Fibroblast of lung (primary cell): Measurements from ENCODE around the gene UPB1. TPM values are rescaled to one million over a fixed set of nuclear protein-coding genes. Genes with fewer than 3 reads are reported as not detected.

Experiments
- DNase-seq, 2 donors: peaks; one replicate each; pipeline versions ENCODE4 v3.0.0 to v3.0.0-alpha.2; 2010; ENCODE audit warnings: low read depth in 2 of 2
- H2AFZ ChIP-seq: 2 replicates; pipeline ENCODE4 v1.5.1; 2012; ENCODE audit warnings: low read length, control low read depth, inconsistent platforms
- H3K27ac ChIP-seq: 2 replicates; pipeline ENCODE4 v1.5.1; 2011; ENCODE audit warnings: low read length, control low read depth; ENCODE audit not compliant: insufficient read depth
- H3K27me3 ChIP-seq: 2 replicates; pipeline ENCODE4 v1.5.1; 2011; ENCODE audit warnings: mild to moderate bottlenecking, low read length; ENCODE audit not compliant: control insufficient read depth, insufficient read depth
- H3K36me3 ChIP-seq: 2 replicates; pipeline ENCODE4 v1.5.1; 2011; ENCODE audit warnings: low read length; ENCODE audit not compliant: control insufficient read depth, insufficient read depth
- H3K4me1 ChIP-seq: 2 replicates; pipeline ENCODE4 v1.5.1; 2011; ENCODE audit warnings: low read length; ENCODE audit not compliant: control insufficient read depth, insufficient read depth; ENCODE audit errors: extremely low read depth
- H3K4me2 ChIP-seq: 2 replicates; pipeline ENCODE4 v1.5.1; 2011; ENCODE audit warnings: low read length, control low read depth; ENCODE audit not compliant: insufficient read depth; ENCODE audit errors: extremely low read depth
- H3K4me3 ChIP-seq, 4 experiments: fragments of 200-600 bp in 1 of 4; sonication (generic) in 1 of 4; replicated peaks in 1 of 4; 2 replicates each; pipeline ENCODE4 v1.5.1; 2011 to 2016; ENCODE audit warnings: low read length in 4 of 4, low read depth in 3 of 4, mild to moderate bottlenecking in 3 of 4, control low read depth in 2 of 4, inconsistent platforms in 1 of 4, mixed read lengths in 1 of 4; ENCODE audit not compliant: insufficient read depth in 1 of 4; ENCODE audit errors: control extremely low read depth in 1 of 4
- H3K79me2 ChIP-seq: 2 replicates; pipeline ENCODE4 v1.5.1; 2012; ENCODE audit warnings: mild to moderate bottlenecking, low read length, inconsistent platforms; ENCODE audit not compliant: control insufficient read depth, insufficient read depth
- H3K9ac ChIP-seq: 2 replicates; pipeline ENCODE4 v1.5.1; 2011; ENCODE audit warnings: mild to moderate bottlenecking, low read length, control low read depth; ENCODE audit not compliant: insufficient read depth
- H3K9me3 ChIP-seq: 2 replicates; pipeline ENCODE4 v1.5.1; 2012; ENCODE audit warnings: low read depth, low read length; ENCODE audit not compliant: control insufficient read depth, insufficient read depth
- H4K20me1 ChIP-seq: 2 replicates; pipeline ENCODE4 v1.5.1; 2011; ENCODE audit warnings: low read length; ENCODE audit not compliant: control insufficient read depth, insufficient read depth; ENCODE audit errors: extremely low read depth
- EZH2 ChIP-seq: IDR thresholded peaks from 2 replicates; pipeline ENCODE4 v1.5.1; 2012; ENCODE audit warnings: low read length, control low read depth, mild to moderate bottlenecking; ENCODE audit errors: missing control alignments
- polyA plus RNA-seq, 2 donors: library from polyadenylated mRNA; depleted of rRNA in 1 of 2; stranded (reverse) in 1 of 2; unstranded in 1 of 2; fragments of >200 nt; gene quantifications; 2 replicates each; pipeline ENCODE4 v1.2.1, GENCODE V29; 2011 to 2012; ENCODE audit warnings: missing spikeins in 1 of 2
- total RNA-seq: library from RNA; depleted of rRNA; stranded (reverse); fragments of >200 nt; gene quantifications from 2 replicates; pipeline ENCODE4 v1.2.1, GENCODE V29; 2014
- TF ChIP-seq, protein P1 (sequence below), 2 donors: IDR thresholded peaks in 1 of 2; conservative IDR thresholded peaks in 1 of 2; 1 replicate in 1 of 2; 2 replicates in 1 of 2; pipeline ENCODE4 v1.5.1; 2011 to 2012; ENCODE audit warnings: low read length in 2 of 2, control low read depth in 1 of 2, inconsistent platforms in 1 of 2, low read depth in 1 of 2, mild to moderate bottlenecking in 1 of 2

The UPB1 gene
- total and polyA plus RNA-seq, 2 donors (not counting 1 experiment from before 2014, with no cell fraction given), result 0.05 TPM; not detected in 1

- H3K36me3 ChIP-seq, result no peaks in the 10 kb centered on the region
- no peak overlapping the region for H3K4me2 ChIP-seq
- H3K79me2 ChIP-seq, result no peaks in the 10 kb centered on the region
- H3K4me1 ChIP-seq, result no peaks in the 10 kb centered on the region
- peaks cover 3% of the 10 kb centered on the region for H3K27me3 ChIP-seq
- no peak for DNase-seq
- no peaks in the 10 kb centered on the region for H3K9me3 ChIP-seq
- no peak overlapping the region for H3K4me3 ChIP-seq
- TF ChIP-seq EZH2, result no peak
- TF ChIP-seq, protein P1, sequence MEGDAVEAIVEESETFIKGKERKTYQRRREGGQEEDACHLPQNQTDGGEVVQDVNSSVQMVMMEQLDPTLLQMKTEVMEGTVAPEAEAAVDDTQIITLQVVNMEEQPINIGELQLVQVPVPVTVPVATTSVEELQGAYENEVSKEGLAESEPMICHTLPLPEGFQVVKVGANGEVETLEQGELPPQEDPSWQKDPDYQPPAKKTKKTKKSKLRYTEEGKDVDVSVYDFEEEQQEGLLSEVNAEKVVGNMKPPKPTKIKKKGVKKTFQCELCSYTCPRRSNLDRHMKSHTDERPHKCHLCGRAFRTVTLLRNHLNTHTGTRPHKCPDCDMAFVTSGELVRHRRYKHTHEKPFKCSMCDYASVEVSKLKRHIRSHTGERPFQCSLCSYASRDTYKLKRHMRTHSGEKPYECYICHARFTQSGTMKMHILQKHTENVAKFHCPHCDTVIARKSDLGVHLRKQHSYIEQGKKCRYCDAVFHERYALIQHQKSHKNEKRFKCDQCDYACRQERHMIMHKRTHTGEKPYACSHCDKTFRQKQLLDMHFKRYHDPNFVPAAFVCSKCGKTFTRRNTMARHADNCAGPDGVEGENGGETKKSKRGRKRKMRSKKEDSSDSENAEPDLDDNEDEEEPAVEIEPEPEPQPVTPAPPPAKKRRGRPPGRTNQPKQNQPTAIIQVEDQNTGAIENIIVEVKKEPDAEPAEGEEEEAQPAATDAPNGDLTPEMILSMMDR (conservative IDR thresholded peaks at IDR 0.05 in 1 of 2, IDR thresholded peaks at IDR 0.05 in 1 of 2; ENCODE audit: low read depth in 1 of 2, low read length in 2 of 2), result no peak
- no peak overlapping the region for H2AFZ ChIP-seq
- no peak overlapping the region for H3K27ac ChIP-seq
- H3K9ac ChIP-seq, result no peak overlapping the region
- no peaks in the 10 kb centered on the region for H4K20me1 ChIP-seq
Measured at GRCh38 chr22:24517446-24517845, 22.3 kb downstream of the UPB1 start.

GRCh38 chr22:24518228-24518627 lies 23.1 kb downstream of the UPB1 start:
- Histone ChIP-seq H3K9me3 (no peaks in the 10 kb centered on the region), H3K79me2 (no peaks in the 10 kb centered on the region), H3K4me1 (no peaks in the 10 kb centered on the region), H3K4me2 (no peak overlapping the region), H3K9ac (no peak overlapping the region), H4K20me1 (no peaks in the 10 kb centered on the region), H3K4me3 (no peak overlapping the region), H3K27me3 (peaks cover 3% of the 10 kb centered on the region), H2AFZ (no peak overlapping the region), H3K27ac (no peak overlapping the region), H3K36me3 (no peaks in the 10 kb centered on the region)
- DNase-seq, result no peak
- TF ChIP-seq, protein P1 (conservative IDR thresholded peaks at IDR 0.05 in 1 of 2, IDR thresholded peaks at IDR 0.05 in 1 of 2; ENCODE audit: low read depth in 1 of 2, low read length in 2 of 2), result no peak
- TF ChIP-seq EZH2, result no peak

DNA sequence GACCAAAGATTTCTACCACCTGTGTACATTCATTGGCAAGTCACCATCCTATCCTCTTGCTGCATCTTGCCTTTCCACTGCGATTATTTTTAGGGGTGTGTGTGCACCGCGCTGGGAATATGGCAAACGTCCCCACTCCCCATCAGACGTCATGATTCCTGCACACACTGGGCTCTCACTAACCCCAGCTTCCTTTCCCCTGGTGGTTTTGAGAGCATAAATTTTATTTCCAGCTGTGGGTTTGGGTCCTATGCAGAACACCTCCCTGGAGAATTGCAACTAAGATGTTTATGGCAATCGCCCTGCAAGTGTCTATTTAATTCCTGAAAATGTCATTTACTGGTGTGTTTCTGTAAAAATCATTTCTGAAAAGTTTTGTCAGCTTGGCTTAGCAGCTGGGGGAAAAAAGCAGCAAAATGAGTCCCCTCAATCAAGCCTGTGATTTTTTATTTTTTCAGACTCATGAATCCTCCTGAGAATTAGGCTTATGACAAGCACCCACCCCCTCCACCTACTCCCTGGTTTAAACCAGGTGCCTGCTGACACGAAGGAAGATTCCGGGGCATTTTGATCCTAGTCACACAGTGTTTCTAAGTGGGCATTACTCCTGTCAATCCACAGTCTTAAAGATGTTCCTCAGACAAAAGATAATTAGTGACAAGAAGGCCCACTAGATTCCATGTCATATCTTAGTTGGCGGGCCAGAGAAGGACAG lies 23.8 kb downstream of the UPB1 start:
- Histone ChIP-seq H3K27me3 (peaks cover 3% of the 10 kb centered on the region), H3K9me3 (no peaks in the 10 kb centered on the region), H3K9ac (no peak overlapping the region), H3K36me3 (no peaks in the 10 kb centered on the region), H3K4me3 (no peak overlapping the region), H4K20me1 (no peaks in the 10 kb centered on the region), H2AFZ (no peak overlapping the region), H3K4me1 (no peaks in the 10 kb centered on the region), H3K79me2 (no peaks in the 10 kb centered on the region), H3K4me2 (no peak overlapping the region), H3K27ac (no peak overlapping the region)
- no peak for DNase-seq
- no peak for TF ChIP-seq EZH2
